ENCODE measurements around the gene TPM1. TPM values are rescaled to one million over a fixed set of nuclear protein-coding genes. Genes with fewer than 3 reads are reported as not detected.

TPM1 gene
- total RNA-seq, 4 donors from 2014 or later: 5,599 to 7,718 (median 6,496) TPM

- H3K4me1 ChIP-seq: peaks cover 3 to 24% (median 17%) of the 10 kb centered on the region in 4 donors
- intact Hi-C loops (cut with DNase I): no loop called here
- H3K36me3 ChIP-seq: no peaks in the 10 kb centered on the region
- no peaks in the 10 kb centered on the region for H3K9me3 ChIP-seq
- H3K27ac ChIP-seq (replicated peaks in 1 of 4): no peak overlapping the region
- 78% methylated on average over 3 of the region's 3 CpGs for WGBS
- TF ChIP-seq CTCF (IDR thresholded peaks at IDR 0.05): no peak
- no peak for TF ChIP-seq POLR2AphosphoS5 (IDR thresholded peaks at IDR 0.05)
- no peak for TF ChIP-seq POLR2A (IDR thresholded peaks at IDR 0.05; ENCODE audit: low read depth)
- no peak for TF ChIP-seq EP300 (IDR thresholded peaks at IDR 0.05)
- no peaks in the 10 kb centered on the region for H3K27me3 ChIP-seq
- no peak for DNase-seq (ENCODE audit: extremely low spot score)
- H3K4me3 ChIP-seq: no peak overlapping the region
Observed at GRCh38 chr15:63010386-63010785, 32.2 kb upstream of the TPM1 start.

- Histone ChIP-seq H3K27ac (replicated peaks in 1 of 4) (no peak overlapping the region), H3K36me3 (no peaks in the 10 kb centered on the region), H3K27me3 (no peaks in the 10 kb centered on the region), H3K4me3 (no peak overlapping the region), H3K9me3 (no peaks in the 10 kb centered on the region), H3K4me1 (peaks cover 9 to 30% (median 22%) of the 10 kb centered on the region in 4 donors)
- intact Hi-C loops (cut with DNase I): no loop called here
- no peak for TF ChIP-seq POLR2AphosphoS5 (IDR thresholded peaks at IDR 0.05)
- TF ChIP-seq CTCF (IDR thresholded peaks at IDR 0.05): no peak
- TF ChIP-seq EP300 (IDR thresholded peaks at IDR 0.05): no peak
- TF ChIP-seq POLR2A (IDR thresholded peaks at IDR 0.05; ENCODE audit: low read depth): no peak
- 87% methylated on average over 6 of the region's 7 CpGs for WGBS
- no peak for DNase-seq (ENCODE audit: extremely low spot score)
Observed at GRCh38 chr15:63010920-63011693, 31.4 kb upstream of the TPM1 start.

GRCh38 chr15:63012444-63012843, 30.1 kb upstream of the TPM1 start:
- intact Hi-C loops (cut with DNase I): no loop called here
- DNase-seq (ENCODE audit: extremely low spot score): no peak
- WGBS: 96% methylated on average over 6 of the region's 6 CpGs
- no peaks in the 10 kb centered on the region for H3K27me3 ChIP-seq
- TF ChIP-seq EP300 (IDR thresholded peaks at IDR 0.05) (no peak), CTCF (IDR thresholded peaks at IDR 0.05) (no peak), POLR2A (IDR thresholded peaks at IDR 0.05; ENCODE audit: low read depth) (no peak), POLR2AphosphoS5 (IDR thresholded peaks at IDR 0.05) (no peak)
- no peak overlapping the region for H3K27ac ChIP-seq (replicated peaks in 1 of 4)
- no peaks in the 10 kb centered on the region for H3K36me3 ChIP-seq
- H3K4me3 ChIP-seq: no peak overlapping the region
- H3K4me1 ChIP-seq: peaks cover 12 to 31% (median 23%) of the 10 kb centered on the region in 4 donors
- H3K9me3 ChIP-seq: no peaks in the 10 kb centered on the region

- Histone ChIP-seq H3K27ac (replicated peaks in 1 of 4) (peak overlapping the region; percentile 37 to 64 (median 54)), H3K9me3 (no peaks in the 10 kb centered on the region), H3K36me3 (no peaks in the 10 kb centered on the region), H3K4me1 (peaks cover 12 to 31% (median 23%) of the 10 kb centered on the region in 4 donors), H3K4me3 (no peak overlapping the region), H3K27me3 (no peaks in the 10 kb centered on the region)
- TF ChIP-seq CTCF (IDR thresholded peaks at IDR 0.05) (no peak), POLR2A (IDR thresholded peaks at IDR 0.05; ENCODE audit: low read depth) (no peak), EP300 (IDR thresholded peaks at IDR 0.05) (no peak), POLR2AphosphoS5 (IDR thresholded peaks at IDR 0.05) (no peak)
- DNase-seq (ENCODE audit: extremely low spot score): no peak
- WGBS: 49% methylated on average over 9 of the region's 11 CpGs
- intact Hi-C loops (cut with DNase I): no loop called here
Observed at GRCh38 chr15:63013052-63013808, 29.3 kb upstream of the TPM1 start.
